Mesenchymal stem cell (in vitro differentiated cells and primary cell): ENCODE measurements around the gene GGTLC2.

Experiments used
- DNase-seq: peaks from one replicate; pipeline ENCODE4 v3.0.0-alpha.2; 2013
- H2AFZ ChIP-seq: one replicate; pipeline ENCODE4 v1.6.1; 2013; ENCODE audit warnings: low read depth, mild to moderate bottlenecking, control low read depth, inconsistent platforms, low read length, moderate library complexity
- H2AK5ac ChIP-seq: 2 replicates; pipeline ENCODE4 v1.6.1; 2013; ENCODE audit warnings: low read length, moderate library complexity, mild to moderate bottlenecking, inconsistent platforms; ENCODE audit not compliant: severe bottlenecking
- H2BK120ac ChIP-seq: one replicate; pipeline ENCODE4 v1.6.1; 2013; ENCODE audit warnings: low read depth, mild to moderate bottlenecking, inconsistent platforms, low read length, moderate library complexity
- H2BK12ac ChIP-seq, 2 experiments: one replicate each; pipeline ENCODE4 v1.6.1; 2013; ENCODE audit warnings: inconsistent platforms in 2 of 2, low read length in 2 of 2, mild to moderate bottlenecking in 2 of 2, moderate library complexity in 2 of 2, control low read depth in 1 of 2
- H2BK15ac ChIP-seq: one replicate; pipeline ENCODE4 v1.6.1; 2013; ENCODE audit warnings: mild to moderate bottlenecking, low read depth, inconsistent platforms; ENCODE audit not compliant: poor library complexity, severe bottlenecking
- H2BK5ac ChIP-seq: 2 replicates; pipeline ENCODE4 v1.6.1; 2013; ENCODE audit warnings: low read depth, mild to moderate bottlenecking, low read length, control low read depth, inconsistent platforms; ENCODE audit not compliant: poor library complexity, severe bottlenecking
- H3K14ac ChIP-seq, 2 experiments: one replicate each; pipeline ENCODE4 v1.6.1; 2013; ENCODE audit warnings: inconsistent platforms in 2 of 2, low read length in 2 of 2, control low read depth in 1 of 2, mild to moderate bottlenecking in 1 of 2, moderate library complexity in 1 of 2
- H3K18ac ChIP-seq, 2 experiments: one replicate each; pipeline ENCODE4 v1.6.1; 2013; ENCODE audit warnings: inconsistent platforms in 2 of 2, low read length in 2 of 2, control low read depth in 1 of 2, low read depth in 1 of 2, mild to moderate bottlenecking in 1 of 2
- H3K23ac ChIP-seq, 2 experiments: one replicate each; pipeline ENCODE4 v1.6.1; 2013; ENCODE audit warnings: inconsistent platforms in 2 of 2, low read length in 2 of 2, mild to moderate bottlenecking in 2 of 2, moderate library complexity in 2 of 2, control low read depth in 1 of 2
- H3K27ac ChIP-seq: 2 replicates; pipeline ENCODE4 v1.5.1; 2013; ENCODE audit warnings: mild to moderate bottlenecking, moderate library complexity, low read length, control low read depth, inconsistent platforms; ENCODE audit not compliant: poor library complexity, severe bottlenecking
- H3K27me3 ChIP-seq, 2 experiments: 2 replicates each; pipeline versions ENCODE4 v1.6.1 to v1.7.0; 2013; ENCODE audit warnings: low read length in 2 of 2, mild to moderate bottlenecking in 2 of 2, moderate library complexity in 2 of 2, control low read depth in 1 of 2, inconsistent platforms in 1 of 2; ENCODE audit not compliant: control insufficient read depth in 1 of 2, insufficient read depth in 1 of 2
- H3K36me3 ChIP-seq, 2 experiments: 2 replicates each; pipeline versions ENCODE4 v1.6.1 to v1.7.0; 2013; ENCODE audit warnings: low read length in 2 of 2, control low read depth in 1 of 2, inconsistent platforms in 1 of 2, low read depth in 1 of 2, mild to moderate bottlenecking in 1 of 2; ENCODE audit not compliant: insufficient read depth in 2 of 2, control insufficient read depth in 1 of 2
- H3K4ac ChIP-seq, 2 experiments: one replicate each; pipeline ENCODE4 v1.6.1; 2013; ENCODE audit warnings: inconsistent platforms in 2 of 2, low read length in 2 of 2, mild to moderate bottlenecking in 2 of 2, moderate library complexity in 2 of 2, control low read depth in 1 of 2, low read depth in 1 of 2
- H3K4me1 ChIP-seq: 2 replicates; pipeline ENCODE4 v1.6.1; 2013; ENCODE audit warnings: low read depth, low read length, control low read depth; ENCODE audit not compliant: control insufficient read depth, insufficient read depth
- H3K4me2 ChIP-seq: 2 replicates; pipeline ENCODE4 v1.6.1; 2013; ENCODE audit warnings: low read length, mild to moderate bottlenecking, inconsistent platforms; ENCODE audit not compliant: poor library complexity, severe bottlenecking
- H3K4me3 ChIP-seq, 2 experiments: 2 replicates each; pipeline versions ENCODE4 v1.5.1 to v1.7.0; 2013; ENCODE audit warnings: low read length in 2 of 2, mild to moderate bottlenecking in 2 of 2, control low read depth in 1 of 2, low read depth in 1 of 2; ENCODE audit not compliant: insufficient read depth in 1 of 2
- H3K79me1 ChIP-seq: replicated peaks from 2 replicates; pipeline ENCODE4 v1.6.1; 2013; ENCODE audit warnings: mild to moderate bottlenecking, control low read depth, low read length, inconsistent platforms; ENCODE audit not compliant: poor library complexity, severe bottlenecking
- H3K9ac ChIP-seq: 2 replicates; pipeline ENCODE4 v1.7.0; 2013; ENCODE audit warnings: mild to moderate bottlenecking, low read length, moderate library complexity
- H3K9me3 ChIP-seq: 2 replicates; pipeline ENCODE4 v1.7.0; 2013; ENCODE audit warnings: mild to moderate bottlenecking, low read length; ENCODE audit not compliant: control insufficient read depth
- H4K8ac ChIP-seq: one replicate; pipeline ENCODE4 v1.6.1; 2013; ENCODE audit warnings: inconsistent platforms, mild to moderate bottlenecking, low read length, moderate library complexity
- H4K91ac ChIP-seq: one replicate; pipeline ENCODE4 v1.6.1; 2013; ENCODE audit warnings: mild to moderate bottlenecking, low read length, inconsistent platforms
- WGBS: methylation state at CpG from one replicate; pipeline ENCODE4 v1.1.7; 2013; ENCODE audit warnings: mixed read lengths; 5-methylcytosine and 5-hydroxymethylcytosine counted together

Gene GGTLC2

DNA sequence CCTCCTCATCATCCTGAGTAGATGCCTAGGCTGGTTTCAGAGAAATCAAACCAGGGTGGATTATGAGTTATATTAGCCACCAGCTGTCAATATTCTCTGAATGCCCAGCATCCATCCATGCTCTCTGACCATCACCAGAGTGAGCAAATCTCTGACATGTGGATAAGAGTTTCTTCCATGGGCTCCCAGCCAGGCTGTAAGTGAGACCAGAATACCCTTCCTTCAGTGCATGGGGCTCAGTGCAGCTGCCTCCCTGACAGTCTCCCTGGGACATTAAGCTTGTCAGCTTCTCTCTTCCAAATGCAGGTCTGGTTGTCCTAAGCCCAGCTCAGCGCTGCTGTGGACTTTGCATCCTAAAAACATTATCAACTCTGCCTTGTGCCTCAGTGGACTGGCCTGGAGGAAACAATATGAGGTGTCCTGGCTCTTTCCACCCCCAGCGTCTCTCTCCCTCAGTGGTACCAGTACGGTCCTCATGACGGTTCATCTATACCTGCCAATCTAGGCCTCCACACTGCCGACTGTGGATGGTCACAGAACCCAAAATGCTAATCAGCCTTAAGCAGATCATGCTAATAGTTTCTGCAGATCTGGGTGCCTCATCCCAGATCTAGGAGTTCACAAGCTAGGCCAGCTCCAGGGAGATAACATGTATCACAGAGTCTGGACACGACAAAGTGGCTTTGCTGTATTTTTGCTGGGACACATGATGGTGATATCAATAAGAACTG lies 43.7 kb upstream of the GGTLC2 start:
- Histone ChIP-seq H3K79me1 (no peaks in the 10 kb centered on the region), H4K91ac (no peak overlapping the region), H2BK5ac (no peak overlapping the region), H3K23ac (no peak overlapping the region), H3K27me3 (peaks cover 6 to 73% of the 10 kb centered on the region in 2 experiments), H3K4me3 (no peak overlapping the region), H3K9ac (no peak overlapping the region), H2AFZ (no peak overlapping the region), H3K36me3 (no peaks in the 10 kb centered on the region), H3K27ac (no peak overlapping the region), H3K14ac (no peak overlapping the region), H2BK12ac (no peak overlapping the region), H2AK5ac (no peak overlapping the region), H2BK120ac (no peak overlapping the region), H2BK15ac (no peak overlapping the region), H3K18ac (no peak overlapping the region), H4K8ac (no peak overlapping the region), H3K9me3 (no peaks in the 10 kb centered on the region), H3K4ac (no peak overlapping the region), H3K4me2 (no peak overlapping the region), H3K4me1 (no peaks in the 10 kb centered on the region)
- DNase-seq = no peak
- WGBS = 81% methylated on average over 6 of the region's 6 CpGs

DNA sequence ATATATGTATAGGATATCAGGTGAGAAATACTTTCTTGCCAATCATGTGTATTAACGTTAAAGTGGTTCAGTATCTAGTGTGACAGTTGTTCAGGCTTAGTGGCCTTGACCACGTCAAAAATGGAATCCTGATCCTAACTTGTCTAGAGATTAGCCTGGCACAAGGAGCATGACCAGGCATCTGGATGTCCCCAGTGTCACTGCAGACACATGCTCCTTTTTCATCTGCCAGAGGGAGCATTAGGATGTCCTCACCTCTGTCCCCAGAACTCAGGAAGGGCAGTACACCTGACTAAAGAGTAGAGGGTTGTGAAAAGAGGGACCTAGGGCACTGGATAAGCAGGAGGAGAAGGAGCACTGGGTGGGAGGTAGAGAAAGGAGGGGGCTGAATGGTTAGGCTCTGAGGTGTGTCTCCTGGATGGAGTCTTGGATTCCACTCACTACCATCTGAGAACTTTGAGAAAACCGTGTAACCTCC lies 40.9 kb upstream of the GGTLC2 start:
- peaks cover 6 to 57% of the 10 kb centered on the region in 2 experiments for H3K27me3 ChIP-seq
- H4K91ac ChIP-seq = no peak overlapping the region
- H2BK15ac ChIP-seq = no peak overlapping the region
- H2BK12ac ChIP-seq = no peak overlapping the region
- no peaks in the 10 kb centered on the region for H3K36me3 ChIP-seq
- no peak overlapping the region for H2AFZ ChIP-seq
- peaks cover 3% of the 10 kb centered on the region for H3K9me3 ChIP-seq
- H2AK5ac ChIP-seq = no peak overlapping the region
- no peak overlapping the region for H2BK120ac ChIP-seq
- no peak overlapping the region for H3K4me2 ChIP-seq
- H3K4ac ChIP-seq = no peak overlapping the region
- H3K9ac ChIP-seq = no peak overlapping the region
- H3K4me1 ChIP-seq = no peaks in the 10 kb centered on the region
- H3K18ac ChIP-seq = no peak overlapping the region
- H3K79me1 ChIP-seq = no peaks in the 10 kb centered on the region
- H4K8ac ChIP-seq = no peak overlapping the region
- no peak overlapping the region for H3K14ac ChIP-seq
- DNase-seq = no peak
- 76% methylated on average over 2 of the region's 3 CpGs for WGBS
- H3K23ac ChIP-seq = no peak overlapping the region
- H2BK5ac ChIP-seq = no peak overlapping the region
- H3K27ac ChIP-seq = no peak overlapping the region
- no peak overlapping the region for H3K4me3 ChIP-seq

GRCh38 chr22:22604326-22605073 lies 39.9 kb upstream of the GGTLC2 start:
- no peak for DNase-seq
- Histone ChIP-seq H2BK120ac (no peak overlapping the region), H3K9ac (no peak overlapping the region), H2BK15ac (no peak overlapping the region), H3K18ac (no peak overlapping the region), H2BK12ac (no peak overlapping the region), H3K36me3 (no peaks in the 10 kb centered on the region), H4K91ac (no peak overlapping the region), H3K14ac (no peak overlapping the region), H4K8ac (no peak overlapping the region), H3K4me1 (no peaks in the 10 kb centered on the region), H2BK5ac (no peak overlapping the region), H3K9me3 (peaks cover 3% of the 10 kb centered on the region), H3K4me2 (no peak overlapping the region), H3K4me3 (no peak overlapping the region), H2AK5ac (no peak overlapping the region), H3K27ac (no peak overlapping the region), H3K79me1 (no peaks in the 10 kb centered on the region), H3K23ac (no peak overlapping the region), H2AFZ (no peak overlapping the region), H3K4ac (no peak overlapping the region), H3K27me3 (peaks cover 0 to 55% of the 10 kb centered on the region in 2 experiments)
- WGBS = 29% methylated on average over 3 of the region's 3 CpGs

DNA sequence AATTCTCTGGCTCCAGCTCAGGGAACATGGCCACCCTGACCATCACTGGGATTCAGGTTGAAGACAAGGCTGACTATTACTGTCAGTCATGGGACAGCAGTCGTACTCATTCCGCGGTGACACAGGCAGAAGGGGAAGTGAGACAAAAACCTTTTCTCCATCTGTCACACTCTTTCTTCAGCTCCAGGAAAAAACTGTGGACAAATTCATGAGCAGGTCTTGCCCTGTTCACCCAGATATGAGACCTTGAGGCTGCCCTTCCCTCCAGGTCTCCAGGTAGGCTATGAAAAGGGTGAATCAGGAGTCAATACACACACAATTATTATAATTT lies 39.4 kb upstream of the GGTLC2 start:
- Histone ChIP-seq H3K14ac (no peak overlapping the region), H3K27ac (no peak overlapping the region), H2BK5ac (no peak overlapping the region), H2BK12ac (no peak overlapping the region), H3K23ac (no peak overlapping the region), H3K27me3 (peaks cover 0 to 53% of the 10 kb centered on the region in 2 experiments), H2AK5ac (no peak overlapping the region), H4K91ac (no peak overlapping the region), H3K9me3 (peaks cover 3% of the 10 kb centered on the region), H3K79me1 (no peaks in the 10 kb centered on the region), H2BK120ac (no peak overlapping the region), H2AFZ (no peak overlapping the region), H3K18ac (no peak overlapping the region), H3K4me1 (no peaks in the 10 kb centered on the region), H3K9ac (no peak overlapping the region), H3K4ac (no peak overlapping the region), H3K4me2 (no peak overlapping the region), H4K8ac (no peak overlapping the region), H3K36me3 (no peaks in the 10 kb centered on the region), H2BK15ac (no peak overlapping the region), H3K4me3 (no peak overlapping the region)
- 95% methylated on average over 3 of the region's 3 CpGs for WGBS
- DNase-seq = no peak
